GM23338 (cell line): ENCODE measurements around the gene TMEM150C. TPM values are rescaled to one million over a fixed set of nuclear protein-coding genes. Genes with fewer than 3 reads are reported as not detected.

ENCODE experiments used
- ATAC-seq: fragments of 200-7000 bp; cut with Tn5 transposase; 3 replicates; pipeline ENCODE4 v1.9.1; 2020
- DNase-seq: peaks from one replicate; pipeline ENCODE4 v3.0.0-alpha.2; 2015; ENCODE audit warnings: low spot score
- H2AFZ ChIP-seq: fragments of 200-600 bp; sonication (generic); 2 replicates; pipeline ENCODE4 v1.8.0; 2016; ENCODE audit warnings: antibody characterized with exemption, mild to moderate bottlenecking, moderate library complexity
- H3F3A ChIP-seq: fragments of 200-600 bp; sonication (generic); replicated peaks from 2 replicates; pipeline ENCODE4 v1.8.0; 2017; ENCODE audit warnings: antibody characterized with exemption, mixed run types, low read depth
- H3K27ac ChIP-seq: fragments of 200-600 bp; sonication (generic); 2 replicates; pipeline ENCODE4 v1.6.1; 2016; ENCODE audit warnings: low read depth
- H3K27me3 ChIP-seq: fragments of 200-600 bp; sonication (generic); 2 replicates; pipeline ENCODE4 v1.8.0; 2016; ENCODE audit warnings: mild to moderate bottlenecking, mixed run types, moderate library complexity; ENCODE audit not compliant: insufficient read depth
- H3K36me3 ChIP-seq: fragments of 200-600 bp; sonication (generic); 2 replicates; pipeline ENCODE4 v1.8.0; 2016; ENCODE audit warnings: mild to moderate bottlenecking; ENCODE audit not compliant: insufficient read depth
- H3K4me1 ChIP-seq: fragments of 200-600 bp; sonication (generic); 2 replicates; pipeline ENCODE4 v1.8.0; 2016; ENCODE audit warnings: mild to moderate bottlenecking, moderate library complexity; ENCODE audit not compliant: insufficient read depth
- H3K4me2 ChIP-seq: fragments of 200-600 bp; sonication (generic); 2 replicates; pipeline ENCODE4 v1.7.1; 2017; ENCODE audit warnings: mixed run types
- H3K4me3 ChIP-seq: fragments of 200-600 bp; sonication (generic); 2 replicates; pipeline ENCODE4 v1.6.1; 2016; ENCODE audit warnings: mixed run types
- H3K79me2 ChIP-seq: fragments of 200-600 bp; sonication (generic); replicated peaks from 2 replicates; pipeline ENCODE4 v1.8.0; 2017; ENCODE audit warnings: mild to moderate bottlenecking; ENCODE audit not compliant: insufficient read depth
- H3K9me2 ChIP-seq: fragments of 200-600 bp; sonication (generic); 2 replicates; pipeline ENCODE4 v1.8.0; 2017; ENCODE audit not compliant: insufficient read depth
- H4K20me1 ChIP-seq: fragments of 200-600 bp; sonication (generic); replicated peaks from 2 replicates; pipeline ENCODE4 v1.8.0; 2017; ENCODE audit warnings: mild to moderate bottlenecking; ENCODE audit not compliant: insufficient read depth
- H3K27ac Mint-ChIP-seq: 2 replicates; pipeline ENCODE4 v1.8.0; 2020; ENCODE audit warnings: inconsistent platforms, mild to moderate bottlenecking, moderate library complexity, mixed read lengths
- H3K27me3 Mint-ChIP-seq: 3 replicates; pipeline ENCODE4 v1.8.0; 2022; ENCODE audit warnings: low read depth, mild to moderate bottlenecking, moderate library complexity, mixed read lengths, inconsistent platforms; ENCODE audit not compliant: insufficient read depth, poor library complexity
- H3K36me3 Mint-ChIP-seq: 3 replicates; pipeline ENCODE4 v1.8.0; 2021; ENCODE audit warnings: low read depth, mild to moderate bottlenecking, inconsistent platforms, moderate library complexity, mixed read lengths
- H3K4me1 Mint-ChIP-seq: 3 replicates; pipeline ENCODE4 v1.8.0; 2020; ENCODE audit warnings: mild to moderate bottlenecking, inconsistent platforms, mixed read lengths
- H3K4me3 Mint-ChIP-seq: 3 replicates; pipeline ENCODE4 v1.8.0; 2021; ENCODE audit warnings: moderate library complexity, mild to moderate bottlenecking, inconsistent platforms, mixed read lengths
- H3K9me3 Mint-ChIP-seq: 3 replicates; pipeline ENCODE4 v1.8.0; 2020; ENCODE audit warnings: moderate library complexity, mild to moderate bottlenecking, inconsistent platforms, mixed read lengths
- CREB1 ChIP-seq: fragments of 250-450 bp; sonication (Bioruptor Pico); IDR thresholded peaks from 2 replicates; pipeline ENCODE4 v1.5.0; 2020; ENCODE audit warnings: low read depth, mild to moderate bottlenecking, moderate library complexity
- EZH2 ChIP-seq: fragments of 200-600 bp; sonication (generic); IDR thresholded peaks from one replicate; pipeline ENCODE4 v1.8.0; 2017; ENCODE audit warnings: antibody characterized with exemption, mild to moderate bottlenecking, low read depth; ENCODE audit not compliant: unreplicated experiment
- EZH2phosphoT487 ChIP-seq: fragments of 200-600 bp; sonication (generic); IDR thresholded peaks from one replicate; pipeline ENCODE4 v1.8.1; 2018; ENCODE audit warnings: antibody characterized with exemption; ENCODE audit not compliant: unreplicated experiment
- NANOG ChIP-seq: IDR thresholded peaks from 2 replicates; pipeline ENCODE4 v1.6.1; 2016; ENCODE audit warnings: antibody characterized with exemption, borderline replicate concordance
- STAT1 ChIP-seq: IDR thresholded peaks from one replicate; pipeline ENCODE4 v1.6.1; 2016; ENCODE audit warnings: antibody characterized with exemption; ENCODE audit not compliant: unreplicated experiment
- polyA plus RNA-seq: library from polyadenylated mRNA; unstranded; fragments of >200 nt; fragmentation: Nextera tagmentation; extraction: Ambion mirVana; gene quantifications from 2 replicates; pipeline ENCODE4 v1.2.1, GENCODE V29; 2016
- total RNA-seq: library from RNA; depleted of rRNA; stranded (reverse); fragments of >200 nt; shearing (Covaris generic); gene quantifications from 2 replicates; pipeline ENCODE4 v1.2.3, GENCODE V29; 2014
- TF ChIP-seq, protein P1 (sequence below), 2 experiments: fragments of 200-600 bp in 1 of 2; sonication (generic) in 1 of 2; conservative IDR thresholded peaks; 2 replicates each; pipeline versions ENCODE4 v1.5.1 to v1.6.1; 2016 to 2017; ENCODE audit warnings: antibody characterized with exemption in 2 of 2, low read depth in 2 of 2, mild to moderate bottlenecking in 2 of 2, moderate library complexity in 1 of 2
- TF ChIP-seq, protein P2 (sequence below): fragments of 250-450 bp; sonication (Bioruptor Pico); IDR thresholded peaks from 2 replicates; pipeline ENCODE4 v1.5.0; 2020; ENCODE audit warnings: mild to moderate bottlenecking, moderate library complexity
- TF ChIP-seq, protein P3 (sequence below): IDR thresholded peaks from one replicate; pipeline ENCODE4 v1.6.1; 2018; ENCODE audit warnings: antibody characterized with exemption; ENCODE audit not compliant: unreplicated experiment
- TF ChIP-seq, protein P4 (sequence below): IDR thresholded peaks from 2 replicates; pipeline ENCODE4 v1.6.1; 2016; ENCODE audit warnings: antibody characterized with exemption

TMEM150C gene
- total and polyA plus RNA-seq, 2 experiments from 2014 or later: 1.7 to 4.0 TPM

DNA sequence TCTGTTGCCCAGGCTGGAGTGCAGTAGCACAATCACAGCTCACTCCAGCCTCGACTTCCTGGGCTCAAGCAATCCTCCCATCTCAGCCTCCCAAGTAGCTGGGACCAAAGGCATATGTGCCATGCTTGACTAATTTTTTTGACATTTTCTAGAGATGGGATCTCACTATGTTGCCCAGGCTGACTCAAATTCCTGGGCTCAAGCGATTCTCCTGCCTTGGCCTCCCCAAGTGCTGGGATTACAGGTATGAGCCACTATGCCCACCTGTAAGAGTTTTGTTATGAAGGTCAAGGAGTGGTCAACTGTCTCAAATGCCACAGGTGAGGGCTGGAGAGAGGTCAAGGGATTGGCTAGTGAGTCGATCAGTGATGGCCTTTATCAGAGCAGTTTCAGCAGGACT lies 32.5 kb downstream of the TMEM150C start:
- H3K4me1 Mint-ChIP-seq: peaks cover 10% of the 10 kb centered on the region
- ATAC-seq: no peak
- Histone ChIP-seq H3K4me2 (no peak overlapping the region), H3K36me3 (no peaks in the 10 kb centered on the region), H3K79me2 (no peaks in the 10 kb centered on the region), H2AFZ (no peak overlapping the region), H3K9me2 (no peaks in the 10 kb centered on the region; the same call in 1 of the 2 replicates), H3K27ac (no peak overlapping the region), H4K20me1 (no peaks in the 10 kb centered on the region), H3K27me3 (no peaks in the 10 kb centered on the region), H3F3A (no peaks in the 10 kb centered on the region), H3K4me1 (peaks cover 19% of the 10 kb centered on the region), H3K4me3 (no peak overlapping the region)
- TF ChIP-seq, protein P1, sequence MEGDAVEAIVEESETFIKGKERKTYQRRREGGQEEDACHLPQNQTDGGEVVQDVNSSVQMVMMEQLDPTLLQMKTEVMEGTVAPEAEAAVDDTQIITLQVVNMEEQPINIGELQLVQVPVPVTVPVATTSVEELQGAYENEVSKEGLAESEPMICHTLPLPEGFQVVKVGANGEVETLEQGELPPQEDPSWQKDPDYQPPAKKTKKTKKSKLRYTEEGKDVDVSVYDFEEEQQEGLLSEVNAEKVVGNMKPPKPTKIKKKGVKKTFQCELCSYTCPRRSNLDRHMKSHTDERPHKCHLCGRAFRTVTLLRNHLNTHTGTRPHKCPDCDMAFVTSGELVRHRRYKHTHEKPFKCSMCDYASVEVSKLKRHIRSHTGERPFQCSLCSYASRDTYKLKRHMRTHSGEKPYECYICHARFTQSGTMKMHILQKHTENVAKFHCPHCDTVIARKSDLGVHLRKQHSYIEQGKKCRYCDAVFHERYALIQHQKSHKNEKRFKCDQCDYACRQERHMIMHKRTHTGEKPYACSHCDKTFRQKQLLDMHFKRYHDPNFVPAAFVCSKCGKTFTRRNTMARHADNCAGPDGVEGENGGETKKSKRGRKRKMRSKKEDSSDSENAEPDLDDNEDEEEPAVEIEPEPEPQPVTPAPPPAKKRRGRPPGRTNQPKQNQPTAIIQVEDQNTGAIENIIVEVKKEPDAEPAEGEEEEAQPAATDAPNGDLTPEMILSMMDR (conservative IDR thresholded peaks at IDR 0.05; ENCODE audit: low read depth in 2 of 2): no peak
- TF ChIP-seq EZH2phosphoT487 (no peak), NANOG (no peak), CREB1 (CRISPR knock-in tag) (no peak), STAT1 (no peak), EZH2 (no peak)
- TF ChIP-seq, protein P2, sequence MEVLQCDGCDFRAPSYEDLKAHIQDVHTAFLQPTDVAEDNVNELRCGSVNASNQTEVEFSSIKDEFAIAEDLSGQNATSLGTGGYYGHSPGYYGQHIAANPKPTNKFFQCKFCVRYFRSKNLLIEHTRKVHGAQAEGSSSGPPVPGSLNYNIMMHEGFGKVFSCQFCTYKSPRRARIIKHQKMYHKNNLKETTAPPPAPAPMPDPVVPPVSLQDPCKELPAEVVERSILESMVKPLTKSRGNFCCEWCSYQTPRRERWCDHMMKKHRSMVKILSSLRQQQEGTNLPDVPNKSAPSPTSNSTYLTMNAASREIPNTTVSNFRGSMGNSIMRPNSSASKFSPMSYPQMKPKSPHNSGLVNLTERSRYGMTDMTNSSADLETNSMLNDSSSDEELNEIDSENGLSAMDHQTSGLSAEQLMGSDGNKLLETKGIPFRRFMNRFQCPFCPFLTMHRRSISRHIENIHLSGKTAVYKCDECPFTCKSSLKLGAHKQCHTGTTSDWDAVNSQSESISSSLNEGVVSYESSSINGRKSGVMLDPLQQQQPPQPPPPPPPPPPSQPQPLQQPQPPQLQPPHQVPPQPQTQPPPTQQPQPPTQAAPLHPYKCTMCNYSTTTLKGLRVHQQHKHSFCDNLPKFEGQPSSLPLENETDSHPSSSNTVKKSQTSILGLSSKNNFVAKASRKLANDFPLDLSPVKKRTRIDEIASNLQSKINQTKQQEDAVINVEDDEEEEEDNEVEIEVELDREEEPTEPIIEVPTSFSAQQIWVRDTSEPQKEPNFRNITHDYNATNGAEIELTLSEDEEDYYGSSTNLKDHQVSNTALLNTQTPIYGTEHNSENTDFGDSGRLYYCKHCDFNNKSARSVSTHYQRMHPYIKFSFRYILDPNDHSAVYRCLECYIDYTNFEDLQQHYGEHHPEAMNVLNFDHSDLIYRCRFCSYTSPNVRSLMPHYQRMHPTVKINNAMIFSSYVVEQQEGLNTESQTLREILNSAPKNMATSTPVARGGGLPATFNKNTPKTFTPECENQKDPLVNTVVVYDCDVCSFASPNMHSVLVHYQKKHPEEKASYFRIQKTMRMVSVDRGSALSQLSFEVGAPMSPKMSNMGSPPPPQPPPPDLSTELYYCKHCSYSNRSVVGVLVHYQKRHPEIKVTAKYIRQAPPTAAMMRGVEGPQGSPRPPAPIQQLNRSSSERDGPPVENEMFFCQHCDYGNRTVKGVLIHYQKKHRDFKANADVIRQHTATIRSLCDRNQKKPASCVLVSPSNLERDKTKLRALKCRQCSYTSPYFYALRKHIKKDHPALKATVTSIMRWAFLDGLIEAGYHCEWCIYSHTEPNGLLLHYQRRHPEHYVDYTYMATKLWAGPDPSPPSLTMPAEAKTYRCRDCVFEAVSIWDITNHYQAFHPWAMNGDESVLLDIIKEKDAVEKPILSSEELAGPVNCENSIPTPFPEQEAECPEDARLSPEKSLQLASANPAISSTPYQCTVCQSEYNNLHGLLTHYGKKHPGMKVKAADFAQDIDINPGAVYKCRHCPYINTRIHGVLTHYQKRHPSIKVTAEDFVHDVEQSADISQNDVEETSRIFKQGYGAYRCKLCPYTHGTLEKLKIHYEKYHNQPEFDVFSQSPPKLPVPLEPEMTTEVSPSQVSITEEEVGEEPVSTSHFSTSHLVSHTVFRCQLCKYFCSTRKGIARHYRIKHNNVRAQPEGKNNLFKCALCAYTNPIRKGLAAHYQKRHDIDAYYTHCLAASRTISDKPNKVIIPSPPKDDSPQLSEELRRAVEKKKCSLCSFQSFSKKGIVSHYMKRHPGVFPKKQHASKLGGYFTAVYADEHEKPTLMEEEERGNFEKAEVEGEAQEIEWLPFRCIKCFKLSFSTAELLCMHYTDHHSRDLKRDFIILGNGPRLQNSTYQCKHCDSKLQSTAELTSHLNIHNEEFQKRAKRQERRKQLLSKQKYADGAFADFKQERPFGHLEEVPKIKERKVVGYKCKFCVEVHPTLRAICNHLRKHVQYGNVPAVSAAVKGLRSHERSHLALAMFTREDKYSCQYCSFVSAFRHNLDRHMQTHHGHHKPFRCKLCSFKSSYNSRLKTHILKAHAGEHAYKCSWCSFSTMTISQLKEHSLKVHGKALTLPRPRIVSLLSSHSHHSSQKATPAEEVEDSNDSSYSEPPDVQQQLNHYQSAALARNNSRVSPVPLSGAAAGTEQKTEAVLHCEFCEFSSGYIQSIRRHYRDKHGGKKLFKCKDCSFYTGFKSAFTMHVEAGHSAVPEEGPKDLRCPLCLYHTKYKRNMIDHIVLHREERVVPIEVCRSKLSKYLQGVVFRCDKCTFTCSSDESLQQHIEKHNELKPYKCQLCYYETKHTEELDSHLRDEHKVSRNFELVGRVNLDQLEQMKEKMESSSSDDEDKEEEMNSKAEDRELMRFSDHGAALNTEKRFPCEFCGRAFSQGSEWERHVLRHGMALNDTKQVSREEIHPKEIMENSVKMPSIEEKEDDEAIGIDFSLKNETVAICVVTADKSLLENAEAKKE (CRISPR knock-in tag): no peak
- TF ChIP-seq, protein P3, sequence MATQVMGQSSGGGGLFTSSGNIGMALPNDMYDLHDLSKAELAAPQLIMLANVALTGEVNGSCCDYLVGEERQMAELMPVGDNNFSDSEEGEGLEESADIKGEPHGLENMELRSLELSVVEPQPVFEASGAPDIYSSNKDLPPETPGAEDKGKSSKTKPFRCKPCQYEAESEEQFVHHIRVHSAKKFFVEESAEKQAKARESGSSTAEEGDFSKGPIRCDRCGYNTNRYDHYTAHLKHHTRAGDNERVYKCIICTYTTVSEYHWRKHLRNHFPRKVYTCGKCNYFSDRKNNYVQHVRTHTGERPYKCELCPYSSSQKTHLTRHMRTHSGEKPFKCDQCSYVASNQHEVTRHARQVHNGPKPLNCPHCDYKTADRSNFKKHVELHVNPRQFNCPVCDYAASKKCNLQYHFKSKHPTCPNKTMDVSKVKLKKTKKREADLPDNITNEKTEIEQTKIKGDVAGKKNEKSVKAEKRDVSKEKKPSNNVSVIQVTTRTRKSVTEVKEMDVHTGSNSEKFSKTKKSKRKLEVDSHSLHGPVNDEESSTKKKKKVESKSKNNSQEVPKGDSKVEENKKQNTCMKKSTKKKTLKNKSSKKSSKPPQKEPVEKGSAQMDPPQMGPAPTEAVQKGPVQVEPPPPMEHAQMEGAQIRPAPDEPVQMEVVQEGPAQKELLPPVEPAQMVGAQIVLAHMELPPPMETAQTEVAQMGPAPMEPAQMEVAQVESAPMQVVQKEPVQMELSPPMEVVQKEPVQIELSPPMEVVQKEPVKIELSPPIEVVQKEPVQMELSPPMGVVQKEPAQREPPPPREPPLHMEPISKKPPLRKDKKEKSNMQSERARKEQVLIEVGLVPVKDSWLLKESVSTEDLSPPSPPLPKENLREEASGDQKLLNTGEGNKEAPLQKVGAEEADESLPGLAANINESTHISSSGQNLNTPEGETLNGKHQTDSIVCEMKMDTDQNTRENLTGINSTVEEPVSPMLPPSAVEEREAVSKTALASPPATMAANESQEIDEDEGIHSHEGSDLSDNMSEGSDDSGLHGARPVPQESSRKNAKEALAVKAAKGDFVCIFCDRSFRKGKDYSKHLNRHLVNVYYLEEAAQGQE: no peak
- TF ChIP-seq, protein P4, sequence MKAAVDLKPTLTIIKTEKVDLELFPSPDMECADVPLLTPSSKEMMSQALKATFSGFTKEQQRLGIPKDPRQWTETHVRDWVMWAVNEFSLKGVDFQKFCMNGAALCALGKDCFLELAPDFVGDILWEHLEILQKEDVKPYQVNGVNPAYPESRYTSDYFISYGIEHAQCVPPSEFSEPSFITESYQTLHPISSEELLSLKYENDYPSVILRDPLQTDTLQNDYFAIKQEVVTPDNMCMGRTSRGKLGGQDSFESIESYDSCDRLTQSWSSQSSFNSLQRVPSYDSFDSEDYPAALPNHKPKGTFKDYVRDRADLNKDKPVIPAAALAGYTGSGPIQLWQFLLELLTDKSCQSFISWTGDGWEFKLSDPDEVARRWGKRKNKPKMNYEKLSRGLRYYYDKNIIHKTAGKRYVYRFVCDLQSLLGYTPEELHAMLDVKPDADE: no peak
- DNase-seq: no peak
- no peak overlapping the region for H3K27ac Mint-ChIP-seq
- no peaks in the 10 kb centered on the region for H3K9me3 Mint-ChIP-seq
- no peak overlapping the region for H3K4me3 Mint-ChIP-seq
- H3K27me3 Mint-ChIP-seq: no peaks in the 10 kb centered on the region
- no peaks in the 10 kb centered on the region for H3K36me3 Mint-ChIP-seq
